Neural progenitor cell (in vitro differentiated cells): Measurements from ENCODE around the gene DCANP1. TPM values are rescaled to one million over a fixed set of nuclear protein-coding genes. Genes with fewer than 3 reads are reported as not detected.
A peak's percentile ranks its signal among the peaks of the same experiment; 100 is the strongest.

Experiments
- DNase-seq: peaks from one replicate; pipeline ENCODE4 v3.0.0-alpha.2; 2016; ENCODE audit warnings: low spot score
- H2AFZ ChIP-seq: fragments of 200-600 bp; sonication (generic); replicated peaks from 2 replicates; pipeline ENCODE4 v1.6.1; 2016; ENCODE audit warnings: antibody characterized with exemption
- H3F3A ChIP-seq: fragments of 200-600 bp; sonication (generic); 2 replicates; pipeline ENCODE4 v1.6.1; 2016; ENCODE audit warnings: antibody characterized with exemption, low read depth
- H3K27ac ChIP-seq: fragments of 200-600 bp; sonication (generic); 2 replicates; pipeline ENCODE4 v1.5.1; 2016; ENCODE audit warnings: mild to moderate bottlenecking
- H3K27me3 ChIP-seq: fragments of 200-600 bp; sonication (generic); 2 replicates; pipeline ENCODE4 v1.6.1; 2016; ENCODE audit warnings: mild to moderate bottlenecking, moderate library complexity
- H3K36me3 ChIP-seq: fragments of 200-600 bp; sonication (generic); 2 replicates; pipeline ENCODE4 v1.5.1; 2016
- H3K4me1 ChIP-seq: fragments of 200-600 bp; sonication (generic); 2 replicates; pipeline ENCODE4 v1.6.1; 2016; ENCODE audit warnings: mixed run types
- H3K4me2 ChIP-seq: fragments of 200-600 bp; sonication (generic); 2 replicates; pipeline ENCODE4 v1.6.1; 2016
- H3K4me3 ChIP-seq: fragments of 200-600 bp; sonication (generic); 2 replicates; pipeline ENCODE4 v1.5.1; 2016
- H3K79me2 ChIP-seq: fragments of 200-600 bp; sonication (generic); 2 replicates; pipeline ENCODE4 v1.6.1; 2016; ENCODE audit warnings: low read depth
- H3K9ac ChIP-seq: fragments of 200-600 bp; sonication (generic); 2 replicates; pipeline ENCODE4 v1.6.1; 2016
- H3K9me3 ChIP-seq: fragments of 200-600 bp; sonication (generic); 2 replicates; pipeline ENCODE4 v1.5.1; 2016; ENCODE audit warnings: low read depth
- H4K20me1 ChIP-seq: fragments of 200-600 bp; sonication (generic); 2 replicates; pipeline ENCODE4 v1.6.1; 2016; ENCODE audit warnings: low read depth
- H3K27ac Mint-ChIP-seq: 3 replicates; pipeline ENCODE4 v1.8.0; 2021; ENCODE audit warnings: mixed read lengths
- H3K27me3 Mint-ChIP-seq: 2 replicates; pipeline ENCODE4 v1.8.0; 2022; ENCODE audit warnings: low read depth, mild to moderate bottlenecking, inconsistent platforms, moderate library complexity, mixed read lengths; ENCODE audit not compliant: insufficient read depth
- H3K36me3 Mint-ChIP-seq: 3 replicates; pipeline ENCODE4 v1.8.0; 2021; ENCODE audit warnings: mixed read lengths
- H3K4me1 Mint-ChIP-seq: 3 replicates; pipeline ENCODE4 v1.8.0; 2021; ENCODE audit warnings: mixed read lengths
- H3K4me3 Mint-ChIP-seq: 3 replicates; pipeline ENCODE4 v1.8.0; 2021; ENCODE audit warnings: mild to moderate bottlenecking, moderate library complexity, mixed read lengths
- H3K9me3 Mint-ChIP-seq: 3 replicates; pipeline ENCODE4 v1.8.0; 2020; ENCODE audit warnings: mixed read lengths
- CTCF ChIP-seq: fragments of 200-600 bp; sonication (generic); IDR thresholded peaks from 2 replicates; pipeline ENCODE4 v1.5.1; 2017; ENCODE audit warnings: antibody characterized with exemption, mild to moderate bottlenecking
- EZH2 ChIP-seq: fragments of 200-600 bp; sonication (generic); IDR thresholded peaks from 2 replicates; pipeline ENCODE4 v1.6.1; 2017; ENCODE audit warnings: antibody characterized with exemption, mild to moderate bottlenecking, moderate library complexity
- EZH2phosphoT487 ChIP-seq: fragments of 200-600 bp; sonication (generic); IDR thresholded peaks from 2 replicates; pipeline ENCODE4 v1.6.1; 2017; ENCODE audit warnings: antibody characterized with exemption
- total RNA-seq: library from RNA; depleted of rRNA; stranded (reverse); fragments of >200 nt; gene quantifications from 2 replicates; pipeline ENCODE4 v1.2.3, GENCODE V29; 2015; ENCODE audit warnings: low replicate concordance

DCANP1 gene
- total RNA-seq, 1 donor from 2014 or later, result not detected

DNA sequence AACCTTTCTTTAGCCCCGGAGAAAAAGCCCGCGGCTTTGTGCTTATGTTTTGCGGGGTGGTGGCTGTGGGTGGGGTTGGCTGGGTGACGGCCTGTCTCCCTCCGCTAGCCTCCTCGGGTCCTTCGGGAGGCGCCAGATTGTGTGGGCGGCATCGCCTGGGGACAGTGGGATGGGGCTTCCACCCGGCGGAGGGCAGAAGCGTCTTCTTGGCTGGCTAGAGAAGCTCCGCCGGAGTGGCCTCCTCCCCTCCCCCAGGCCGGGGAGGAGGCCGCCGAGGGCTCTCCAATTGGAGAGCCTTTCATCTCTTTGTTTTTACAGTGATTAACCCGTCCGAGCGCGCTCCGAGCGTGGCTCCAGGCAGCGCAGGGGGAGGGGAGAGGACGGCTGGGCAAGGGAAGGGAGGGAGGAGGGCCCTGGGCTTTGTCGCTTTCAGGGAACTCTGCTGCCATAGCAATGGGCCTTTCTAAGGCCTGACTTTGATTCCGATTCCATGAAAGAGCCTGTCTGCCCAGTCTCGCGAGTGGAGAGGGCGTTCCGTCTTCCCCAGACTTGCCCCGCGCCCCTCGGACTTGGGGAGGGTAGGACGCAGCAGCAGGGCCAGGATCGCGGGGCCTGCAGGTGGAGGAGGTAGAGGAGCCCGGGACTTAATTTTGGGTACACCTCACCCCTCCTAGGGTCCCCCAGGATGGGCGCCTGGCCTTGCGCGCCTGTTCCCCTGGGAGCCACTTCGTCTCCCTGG lies 41.7 kb upstream of the DCANP1 start:
- Mint-ChIP-seq H3K4me1 (peaks cover 58% of the 10 kb centered on the region), H3K4me3 (peak overlapping the region; percentile 84), H3K27ac (peak overlapping the region; percentile 82), H3K36me3 (no peaks in the 10 kb centered on the region), H3K9me3 (no peaks in the 10 kb centered on the region), H3K27me3 (peaks cover 63% of the 10 kb centered on the region)
- Histone ChIP-seq H3K4me2 (peak overlapping the region; percentile 93), H3F3A (peaks cover 38% of the 10 kb centered on the region), H3K4me3 (peak overlapping the region; percentile 49), H3K4me1 (peaks cover 47% of the 10 kb centered on the region), H3K27ac (no peak overlapping the region), H3K79me2 (no peaks in the 10 kb centered on the region), H3K36me3 (no peaks in the 10 kb centered on the region), H3K27me3 (peaks cover 100% of the 10 kb centered on the region), H3K9ac (no peak overlapping the region), H4K20me1 (peaks cover 92% of the 10 kb centered on the region), H3K9me3 (no peaks in the 10 kb centered on the region), H2AFZ (peak overlapping the region; percentile 60)
- peak; percentile 97 for DNase-seq
- TF ChIP-seq EZH2phosphoT487, result peak; percentile 18
- peak; percentile 34 for TF ChIP-seq EZH2
- TF ChIP-seq CTCF, result no peak

DNA sequence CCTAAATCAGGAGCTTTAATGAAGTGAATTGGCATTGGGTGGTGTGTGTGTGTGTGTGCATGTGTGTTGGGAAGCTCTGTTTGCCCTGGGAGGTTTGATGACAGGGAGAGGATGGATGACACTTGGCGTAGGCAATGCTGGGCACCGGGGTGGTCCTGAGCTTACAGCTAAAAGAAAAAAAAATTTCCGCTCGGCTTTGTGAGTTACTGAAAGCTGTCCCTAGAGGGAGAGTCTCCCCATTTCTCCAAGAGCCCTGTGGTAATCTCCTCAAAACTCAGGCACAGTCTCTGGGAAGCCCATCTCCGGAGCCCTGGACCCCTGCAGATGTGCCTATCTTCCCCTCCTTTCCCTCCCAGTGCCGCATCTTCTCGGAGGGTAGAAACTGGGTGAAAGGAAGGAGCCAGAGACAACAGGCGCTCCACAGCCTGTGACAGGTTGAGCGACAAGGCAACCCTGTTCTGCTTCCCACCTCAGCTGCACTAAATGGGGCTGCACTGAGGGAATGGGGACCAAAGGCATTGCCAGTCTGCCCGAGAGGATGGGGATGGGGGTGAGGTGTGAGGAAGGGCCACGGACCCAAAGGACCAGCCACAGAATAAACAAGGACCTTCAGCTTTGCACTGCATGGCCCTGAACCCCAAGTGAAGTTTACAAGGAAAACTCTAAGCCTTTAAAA lies 40.8 kb upstream of the DCANP1 start:
- H3K9me3 Mint-ChIP-seq, result no peaks in the 10 kb centered on the region
- peak overlapping the region; percentile 93 for H3K4me2 ChIP-seq
- TF ChIP-seq CTCF (peak; percentile 10), EZH2 (no peak), EZH2phosphoT487 (no peak)
- no peak overlapping the region for H2AFZ ChIP-seq
- H3K4me1 Mint-ChIP-seq, result peaks cover 66% of the 10 kb centered on the region
- peaks cover 40% of the 10 kb centered on the region for H3F3A ChIP-seq
- peak overlapping the region; percentile 49 for H3K4me3 ChIP-seq
- peaks cover 69% of the 10 kb centered on the region for H3K27me3 Mint-ChIP-seq
- H3K27ac ChIP-seq, result no peak overlapping the region
- H3K36me3 Mint-ChIP-seq, result peaks cover 2% of the 10 kb centered on the region
- H3K9ac ChIP-seq, result no peak overlapping the region
- H3K27me3 ChIP-seq, result peaks cover 100% of the 10 kb centered on the region
- peak overlapping the region; percentile 84 for H3K4me3 Mint-ChIP-seq
- H3K79me2 ChIP-seq, result no peaks in the 10 kb centered on the region
- no peaks in the 10 kb centered on the region for H3K36me3 ChIP-seq
- peaks cover 96% of the 10 kb centered on the region for H4K20me1 ChIP-seq
- H3K27ac Mint-ChIP-seq, result no peak overlapping the region
- peak; percentile 69 for DNase-seq
- H3K4me1 ChIP-seq, result peaks cover 45% of the 10 kb centered on the region
- no peaks in the 10 kb centered on the region for H3K9me3 ChIP-seq

GRCh38 chr5:135487037-135487395 lies 39.9 kb upstream of the DCANP1 start:
- Histone ChIP-seq H3K27me3 (peaks cover 100% of the 10 kb centered on the region), H3K9ac (no peak overlapping the region), H2AFZ (no peak overlapping the region), H4K20me1 (peaks cover 96% of the 10 kb centered on the region), H3K36me3 (no peaks in the 10 kb centered on the region), H3K27ac (no peak overlapping the region), H3K4me3 (no peak overlapping the region), H3F3A (peaks cover 48% of the 10 kb centered on the region), H3K79me2 (no peaks in the 10 kb centered on the region), H3K4me2 (no peak overlapping the region), H3K9me3 (no peaks in the 10 kb centered on the region), H3K4me1 (peaks cover 46% of the 10 kb centered on the region)
- Mint-ChIP-seq H3K36me3 (peaks cover 2% of the 10 kb centered on the region), H3K4me3 (peak overlapping the region; percentile 67), H3K9me3 (no peaks in the 10 kb centered on the region), H3K4me1 (peaks cover 65% of the 10 kb centered on the region), H3K27me3 (peaks cover 60% of the 10 kb centered on the region), H3K27ac (no peak overlapping the region)
- TF ChIP-seq EZH2phosphoT487, result no peak
- no peak for TF ChIP-seq EZH2
- TF ChIP-seq CTCF, result no peak
- no peak for DNase-seq
